ENCODE measurements around the gene SPSB4. TPM values are rescaled to one million over a fixed set of nuclear protein-coding genes. Genes with fewer than 3 reads are reported as not detected.

SPSB4 gene
- total and polyA plus RNA-seq, 10 of the 15 experiments (the other 5 are each of a cell fraction or from before 2014, with no cell fraction given) = not detected

DNA sequence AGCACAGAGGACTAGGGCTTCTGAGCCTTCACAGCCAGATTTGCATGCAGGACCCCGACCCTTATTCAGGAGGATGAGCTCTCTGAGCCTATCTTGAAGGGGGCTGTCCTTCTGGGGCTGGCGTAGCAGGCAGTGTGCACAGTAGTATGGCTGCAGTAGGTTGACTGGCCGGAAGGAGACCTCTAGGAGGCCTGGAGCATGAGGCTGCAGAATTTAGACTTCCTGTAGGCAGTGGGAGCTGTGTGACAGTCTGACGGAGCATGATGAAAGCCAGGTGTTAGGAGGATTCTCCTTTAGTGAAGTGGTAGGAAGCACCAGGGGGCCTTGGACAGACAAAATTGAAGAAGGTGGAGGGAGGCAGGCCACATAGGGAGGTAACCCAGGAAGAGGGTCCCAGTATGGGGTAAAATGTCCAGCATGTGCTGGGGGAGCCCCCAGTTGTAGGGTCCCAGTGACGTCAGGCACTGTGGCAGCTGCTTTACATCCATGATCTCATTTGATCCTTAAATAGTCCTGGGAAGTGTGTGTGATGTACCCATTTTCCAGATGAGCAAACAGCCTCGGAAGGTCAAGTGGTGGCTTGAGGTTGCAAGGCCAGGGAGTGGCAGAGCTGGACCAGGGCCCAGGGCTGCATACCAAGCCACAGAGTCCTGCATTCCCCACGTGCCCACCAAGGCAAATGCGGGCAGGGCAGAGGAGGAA lies 36.1 kb downstream of the SPSB4 start:
- no peaks in the 10 kb centered on the region; a peak in 1 of 4 replicates for H3K27me3 ChIP-seq (replicated peaks in 1 of 2; ENCODE audit: control insufficient read depth in 2 of 2, insufficient read depth in 2 of 2, low read length in 1 of 2)
- H4K20me1 ChIP-seq (ENCODE audit: control insufficient read depth, insufficient read depth) = no peaks in the 10 kb centered on the region
- DNase-seq (ENCODE audit: low read depth, low spot score) (no peak), ATAC-seq (peak; percentile 29; the same call in 1 of the 3 replicates), FAIRE-seq (no peak)
- RAD21 ChIA-PET (ENCODE audit: unreplicated experiment) = no interaction called here
- H3K4me3 ChIP-seq = no peak overlapping the region
- in situ Hi-C loops (cut with MboI) (no loop called here), intact Hi-C loops (cut with micrococcal nuclease; ENCODE audit: unreplicated experiment) (no loop called here)
- no peak overlapping the region for H2AFZ ChIP-seq (ENCODE audit: control insufficient read depth, low read depth, low read length)
- no peaks in the 10 kb centered on the region for H3K79me2 ChIP-seq (ENCODE audit: control insufficient read depth, insufficient read depth, low read length)
- H3K27ac ChIP-seq (ENCODE audit: control insufficient read depth, insufficient read depth) = no peak overlapping the region
- H3K9me3 ChIP-seq (replicated peaks; ENCODE audit: control insufficient read depth, insufficient read depth, low read length) = no peaks in the 10 kb centered on the region
- SMC1A ChIA-PET (ENCODE audit: uncharacterized antibody, unreplicated experiment) = no interaction called here
- CTCF ChIA-PET = no interaction called here
- no TSS peak for BruUV-seq (replicated peaks)
- no peaks in the 10 kb centered on the region for H3K36me3 ChIP-seq (ENCODE audit: control insufficient read depth in 2 of 2, insufficient read depth in 2 of 2, low read length in 1 of 2)
- no peaks in the 10 kb centered on the region for H3K4me1 ChIP-seq (ENCODE audit: control insufficient read depth, insufficient read depth, low read length)
- WGBS (ENCODE audit: insufficient coverage, insufficient replicate concordance, low lambda C conversion rate, missing lambda C conversion rate) = 18% methylated on average over 8 of the region's 8 CpGs
- TF ChIP-seq BHLHE40 (IDR thresholded peaks at IDR 0.05; ENCODE audit: borderline replicate concordance in 1 of 2, low read depth in 2 of 2, low read length in 1 of 2) = no peak
- TF ChIP-seq CHD1 (IDR thresholded peaks at IDR 0.05; ENCODE audit: low read depth, low read length) = no peak
- TF ChIP-seq, protein P1, sequence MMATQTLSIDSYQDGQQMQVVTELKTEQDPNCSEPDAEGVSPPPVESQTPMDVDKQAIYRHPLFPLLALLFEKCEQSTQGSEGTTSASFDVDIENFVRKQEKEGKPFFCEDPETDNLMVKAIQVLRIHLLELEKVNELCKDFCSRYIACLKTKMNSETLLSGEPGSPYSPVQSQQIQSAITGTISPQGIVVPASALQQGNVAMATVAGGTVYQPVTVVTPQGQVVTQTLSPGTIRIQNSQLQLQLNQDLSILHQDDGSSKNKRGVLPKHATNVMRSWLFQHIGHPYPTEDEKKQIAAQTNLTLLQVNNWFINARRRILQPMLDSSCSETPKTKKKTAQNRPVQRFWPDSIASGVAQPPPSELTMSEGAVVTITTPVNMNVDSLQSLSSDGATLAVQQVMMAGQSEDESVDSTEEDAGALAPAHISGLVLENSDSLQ (IDR thresholded peaks at IDR 0.05) = no peak
- TF ChIP-seq SUPT20H (IDR thresholded peaks at IDR 0.05; ENCODE audit: borderline replicate concordance, control insufficient read depth, low read depth, low read length) = no peak
- TF ChIP-seq HDGF (IDR thresholded peaks at IDR 0.05) = no peak
- TF ChIP-seq ASH2L (IDR thresholded peaks at IDR 0.05; ENCODE audit: borderline replicate concordance, low read depth) = no peak
- TF ChIP-seq, protein P2, sequence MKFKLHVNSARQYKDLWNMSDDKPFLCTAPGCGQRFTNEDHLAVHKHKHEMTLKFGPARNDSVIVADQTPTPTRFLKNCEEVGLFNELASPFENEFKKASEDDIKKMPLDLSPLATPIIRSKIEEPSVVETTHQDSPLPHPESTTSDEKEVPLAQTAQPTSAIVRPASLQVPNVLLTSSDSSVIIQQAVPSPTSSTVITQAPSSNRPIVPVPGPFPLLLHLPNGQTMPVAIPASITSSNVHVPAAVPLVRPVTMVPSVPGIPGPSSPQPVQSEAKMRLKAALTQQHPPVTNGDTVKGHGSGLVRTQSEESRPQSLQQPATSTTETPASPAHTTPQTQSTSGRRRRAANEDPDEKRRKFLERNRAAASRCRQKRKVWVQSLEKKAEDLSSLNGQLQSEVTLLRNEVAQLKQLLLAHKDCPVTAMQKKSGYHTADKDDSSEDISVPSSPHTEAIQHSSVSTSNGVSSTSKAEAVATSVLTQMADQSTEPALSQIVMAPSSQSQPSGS (IDR thresholded peaks at IDR 0.05; ENCODE audit: low read length) = no peak
- no peak for TF ChIP-seq SPI1 (IDR thresholded peaks at IDR 0.05; ENCODE audit: borderline replicate concordance, insufficient read depth, low read depth, low read length)
- TF ChIP-seq NR2F1 (conservative IDR thresholded peaks at IDR 0.05) = no peak
- no peak for TF ChIP-seq MAX (IDR thresholded peaks at IDR 0.05; ENCODE audit: low read depth, low read length)
- no peak overlapping the region for H3K4me2 ChIP-seq (ENCODE audit: control insufficient read depth, insufficient read depth)
- POLR2A ChIA-PET = no interaction called here
- no peak overlapping the region for H3K9ac ChIP-seq (ENCODE audit: control insufficient read depth, insufficient read depth, low read length)

Data from GM12878 (cell line).